Astrocyte of the cerebellum (primary cell): Measurements from ENCODE around the gene LHFPL4.

ENCODE experiments used
- DNase-seq: peaks from one replicate; pipeline ENCODE4 v3.0.0-alpha.2; 2011; ENCODE audit warnings: low read depth
- H3K4me3 ChIP-seq: 2 replicates; pipeline ENCODE4 v1.5.1; 2011; ENCODE audit warnings: mild to moderate bottlenecking, low read depth, low read length, moderate library complexity
- in situ Hi-C: cut with HindIII; loops from 2 replicates; pipeline ENCODE4 v1.10.0; 2017; ENCODE audit warnings: low sequenced_read_pairs
- TF ChIP-seq, protein P1 (sequence below): IDR thresholded peaks from 2 replicates; pipeline ENCODE4 v1.5.1; 2012; ENCODE audit warnings: low read length, low read depth, moderate library complexity, mild to moderate bottlenecking; ENCODE audit errors: missing control alignments

The LHFPL4 gene

DNA sequence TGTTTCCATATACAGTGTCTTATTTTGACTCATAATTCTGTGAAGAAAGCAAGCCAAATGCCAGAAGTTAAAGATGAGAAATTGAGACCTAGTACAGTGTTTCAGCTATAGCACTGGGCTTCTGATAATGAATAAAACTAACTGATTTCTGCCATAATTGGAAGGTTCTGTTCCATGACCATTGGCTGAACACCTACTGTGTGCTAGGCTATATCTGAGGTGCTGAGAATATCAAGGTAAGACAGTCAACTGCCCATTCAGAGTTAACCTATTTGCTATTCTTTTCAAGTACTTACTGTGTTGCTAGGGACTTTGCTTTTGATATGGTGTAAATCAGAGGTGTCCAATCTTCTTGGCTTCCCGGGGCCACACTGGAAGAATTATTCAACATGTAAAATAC lies 73.4 kb downstream of the LHFPL4 start:
- H3K4me3 ChIP-seq = no peak overlapping the region
- no peak for DNase-seq
- in situ Hi-C loops = loop anchor here (25.0 kb wide), 1 partner anchor 207 kb away; no protein-coding TSS in a partner anchor
- TF ChIP-seq, protein P1, sequence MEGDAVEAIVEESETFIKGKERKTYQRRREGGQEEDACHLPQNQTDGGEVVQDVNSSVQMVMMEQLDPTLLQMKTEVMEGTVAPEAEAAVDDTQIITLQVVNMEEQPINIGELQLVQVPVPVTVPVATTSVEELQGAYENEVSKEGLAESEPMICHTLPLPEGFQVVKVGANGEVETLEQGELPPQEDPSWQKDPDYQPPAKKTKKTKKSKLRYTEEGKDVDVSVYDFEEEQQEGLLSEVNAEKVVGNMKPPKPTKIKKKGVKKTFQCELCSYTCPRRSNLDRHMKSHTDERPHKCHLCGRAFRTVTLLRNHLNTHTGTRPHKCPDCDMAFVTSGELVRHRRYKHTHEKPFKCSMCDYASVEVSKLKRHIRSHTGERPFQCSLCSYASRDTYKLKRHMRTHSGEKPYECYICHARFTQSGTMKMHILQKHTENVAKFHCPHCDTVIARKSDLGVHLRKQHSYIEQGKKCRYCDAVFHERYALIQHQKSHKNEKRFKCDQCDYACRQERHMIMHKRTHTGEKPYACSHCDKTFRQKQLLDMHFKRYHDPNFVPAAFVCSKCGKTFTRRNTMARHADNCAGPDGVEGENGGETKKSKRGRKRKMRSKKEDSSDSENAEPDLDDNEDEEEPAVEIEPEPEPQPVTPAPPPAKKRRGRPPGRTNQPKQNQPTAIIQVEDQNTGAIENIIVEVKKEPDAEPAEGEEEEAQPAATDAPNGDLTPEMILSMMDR = no peak

DNA sequence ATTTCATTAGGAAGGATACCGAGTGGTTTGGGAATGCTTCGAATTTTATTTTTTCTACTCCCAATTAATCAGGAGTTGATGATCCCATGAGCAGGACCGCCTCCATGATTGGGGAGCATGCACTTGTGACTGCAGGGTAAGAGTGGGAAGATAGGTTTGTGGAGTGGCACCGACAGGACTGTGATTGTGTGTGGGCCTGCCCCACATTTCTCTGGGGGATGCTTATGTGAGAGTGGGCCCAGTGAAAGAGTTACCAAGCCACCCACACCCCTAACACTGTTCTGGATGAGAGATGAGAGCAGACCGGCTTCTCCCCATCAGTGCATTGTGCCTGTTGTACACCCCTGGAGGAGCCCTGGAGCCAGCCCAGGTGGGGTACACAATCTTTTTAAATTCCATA lies 76.7 kb downstream of the LHFPL4 start:
- TF ChIP-seq, protein P1 = no peak
- DNase-seq = no peak
- in situ Hi-C loops = loop anchor here (25.0 kb wide), 1 partner anchor 210 kb away; no protein-coding TSS in a partner anchor
- no peak overlapping the region for H3K4me3 ChIP-seq

DNA sequence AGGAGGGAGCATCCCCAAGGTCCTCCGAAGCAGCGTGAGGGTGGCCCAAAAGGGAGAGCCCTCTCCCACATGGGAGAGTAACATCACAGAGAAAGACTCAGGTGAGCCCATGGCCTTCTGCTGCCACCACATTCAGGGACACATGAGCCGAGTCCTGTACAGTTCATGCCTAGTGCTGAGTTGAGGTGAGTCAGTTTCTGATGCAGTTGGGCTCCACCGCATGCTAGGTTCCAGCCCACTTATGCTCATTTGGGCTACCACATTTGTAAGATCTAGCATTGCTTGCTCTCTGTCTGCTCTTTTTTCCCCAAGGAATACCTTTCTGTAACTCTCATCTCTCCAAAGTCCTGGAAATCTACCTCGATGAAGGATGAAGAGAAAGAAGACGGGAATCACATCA lies 79.1 kb downstream of the LHFPL4 start:
- no peak for DNase-seq
- in situ Hi-C loops = no loop called here
- TF ChIP-seq, protein P1 = no peak
- no peak overlapping the region for H3K4me3 ChIP-seq

DNA sequence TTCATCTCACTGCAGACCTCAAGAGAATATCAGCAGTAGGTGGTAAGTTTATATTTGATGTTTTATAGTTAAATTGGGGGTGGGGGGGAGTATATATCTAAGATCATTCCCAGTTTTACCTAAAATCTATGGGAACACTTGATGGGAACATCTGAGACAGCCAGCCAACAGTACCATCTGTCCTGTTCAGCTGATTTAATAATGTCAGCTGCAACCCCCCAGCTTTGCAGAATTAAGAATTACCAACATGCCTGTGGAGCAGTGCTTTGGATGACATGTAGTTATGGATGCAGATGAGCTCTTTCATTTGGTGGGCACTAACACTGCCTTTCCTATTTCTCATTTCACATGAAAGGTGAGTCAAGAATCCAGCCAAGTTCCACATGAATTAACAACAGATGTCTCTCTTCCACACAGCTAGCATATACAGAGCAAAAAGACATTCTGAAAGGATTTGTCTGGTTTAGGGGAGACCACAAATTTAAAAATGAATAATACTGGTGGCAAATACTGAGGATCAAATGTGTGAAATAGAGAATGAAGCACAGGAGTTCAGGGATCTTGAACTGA lies 80.0 kb downstream of the LHFPL4 start:
- TF ChIP-seq, protein P1 = no peak
- no peak overlapping the region for H3K4me3 ChIP-seq
- no peak for DNase-seq
- in situ Hi-C loops = no loop called here

DNA sequence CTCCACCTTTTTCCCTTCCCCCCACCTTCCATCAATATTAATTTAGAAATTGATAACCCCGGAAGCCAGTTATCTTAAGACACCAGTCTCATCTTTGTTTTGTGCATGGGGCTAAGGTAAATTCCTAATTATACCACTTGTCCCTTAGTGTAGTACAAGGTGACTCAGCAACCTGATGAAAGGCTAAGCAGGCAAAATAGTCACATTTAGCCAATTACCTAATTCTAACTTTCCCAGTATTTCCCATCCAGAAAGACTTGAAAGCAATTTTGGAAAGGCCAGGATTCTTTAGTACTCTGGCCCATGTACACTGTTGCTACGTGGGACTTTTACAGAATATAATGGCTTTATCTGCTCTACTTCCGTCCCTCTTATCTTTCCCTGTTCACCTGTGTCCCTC lies 83.6 kb downstream of the LHFPL4 start:
- TF ChIP-seq, protein P1 = no peak
- in situ Hi-C loops = no loop called here
- H3K4me3 ChIP-seq = no peak overlapping the region
- no peak for DNase-seq

DNA sequence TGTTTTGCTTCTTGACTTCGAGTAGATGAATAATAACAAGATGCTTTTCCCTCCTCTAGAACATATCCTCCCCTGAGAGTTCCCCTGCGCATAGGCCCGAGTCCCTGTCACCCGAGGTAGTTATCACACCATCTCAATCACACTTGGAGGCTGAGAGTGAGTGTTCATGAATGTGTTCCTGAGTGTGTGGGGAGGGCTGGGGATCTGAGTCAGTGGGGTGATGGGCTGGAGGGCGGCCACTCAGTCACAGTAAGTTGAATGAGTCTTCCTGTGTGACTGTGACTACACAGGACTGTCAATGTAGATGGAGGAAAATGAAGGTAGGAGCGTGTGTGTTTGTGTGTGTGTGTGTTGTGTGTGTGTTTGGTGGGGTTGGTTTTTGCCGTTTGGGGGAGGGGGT lies 85.2 kb downstream of the LHFPL4 start:
- no peak for DNase-seq
- in situ Hi-C loops = no loop called here
- TF ChIP-seq, protein P1 = no peak

More for the DNA sequence above, 85.2 kb downstream of the LHFPL4 start:
- H3K4me3 ChIP-seq = no peak overlapping the region
